ENCODE data around the gene RUBCNL.
A peak's percentile ranks its signal among the peaks of the same experiment; 100 is the strongest.
"Not testable (repeated sequence)": the region's sequence is repeated elsewhere in the genome, so short reads cannot be mapped to it uniquely, and the experiment has no call there.

The RUBCNL gene, protein sequence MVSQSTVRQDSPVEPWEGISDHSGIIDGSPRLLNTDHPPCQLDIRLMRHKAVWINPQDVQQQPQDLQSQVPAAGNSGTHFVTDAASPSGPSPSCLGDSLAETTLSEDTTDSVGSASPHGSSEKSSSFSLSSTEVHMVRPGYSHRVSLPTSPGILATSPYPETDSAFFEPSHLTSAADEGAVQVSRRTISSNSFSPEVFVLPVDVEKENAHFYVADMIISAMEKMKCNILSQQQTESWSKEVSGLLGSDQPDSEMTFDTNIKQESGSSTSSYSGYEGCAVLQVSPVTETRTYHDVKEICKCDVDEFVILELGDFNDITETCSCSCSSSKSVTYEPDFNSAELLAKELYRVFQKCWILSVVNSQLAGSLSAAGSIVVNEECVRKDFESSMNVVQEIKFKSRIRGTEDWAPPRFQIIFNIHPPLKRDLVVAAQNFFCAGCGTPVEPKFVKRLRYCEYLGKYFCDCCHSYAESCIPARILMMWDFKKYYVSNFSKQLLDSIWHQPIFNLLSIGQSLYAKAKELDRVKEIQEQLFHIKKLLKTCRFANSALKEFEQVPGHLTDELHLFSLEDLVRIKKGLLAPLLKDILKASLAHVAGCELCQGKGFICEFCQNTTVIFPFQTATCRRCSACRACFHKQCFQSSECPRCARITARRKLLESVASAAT

DNA sequence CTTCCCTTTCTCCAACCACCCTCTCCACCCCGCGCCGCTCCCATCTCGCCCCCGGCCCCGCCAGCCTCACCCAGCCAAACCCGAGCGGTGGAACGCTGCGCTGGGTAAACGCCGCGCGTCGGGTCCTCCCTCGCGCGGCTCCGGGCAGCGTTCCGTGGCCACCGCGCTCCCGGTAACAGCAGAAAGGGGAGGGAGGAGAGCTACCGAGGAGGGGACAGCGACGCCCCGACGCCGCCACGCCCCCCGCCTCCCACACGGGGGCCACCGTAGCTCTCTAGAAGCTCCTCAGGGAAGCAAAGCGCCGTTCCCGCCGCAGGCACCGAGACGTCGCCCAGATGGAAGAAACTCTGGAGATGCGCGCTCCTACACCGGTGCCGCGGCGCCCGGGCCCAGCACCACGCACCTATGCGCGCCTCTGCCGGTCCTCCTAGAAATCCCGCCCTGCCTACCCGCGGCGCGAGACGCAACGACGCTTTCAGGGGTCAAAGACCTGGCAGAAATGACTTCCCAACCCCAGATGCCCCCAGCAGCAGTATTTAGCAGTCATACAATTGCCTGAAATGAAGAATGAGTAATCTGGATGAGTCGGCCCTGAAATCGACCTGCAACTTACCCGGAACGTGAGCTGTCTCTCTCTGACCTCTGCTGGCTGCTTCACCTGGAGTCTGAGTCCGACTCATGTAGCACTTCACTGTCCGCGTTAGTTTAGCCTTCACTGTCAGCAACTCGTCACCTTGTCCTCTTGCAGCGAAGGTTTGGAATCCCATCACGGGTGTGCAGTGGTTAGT lies at the start of gene RUBCNL:
RUBCNL (minus strand) TSS at position 189 of the 788 bp plus-strand sequence. CDS start 14,777 bp downstream, outside the sequence.
- DNase-seq (ENCODE audit: low spot score) = peak; percentile 31

GRCh38 chr13:46429558-46429957 lies 42.5 kb upstream of the RUBCNL start:
- not testable (repeated sequence) for DNase-seq (ENCODE audit: low spot score)

DNA sequence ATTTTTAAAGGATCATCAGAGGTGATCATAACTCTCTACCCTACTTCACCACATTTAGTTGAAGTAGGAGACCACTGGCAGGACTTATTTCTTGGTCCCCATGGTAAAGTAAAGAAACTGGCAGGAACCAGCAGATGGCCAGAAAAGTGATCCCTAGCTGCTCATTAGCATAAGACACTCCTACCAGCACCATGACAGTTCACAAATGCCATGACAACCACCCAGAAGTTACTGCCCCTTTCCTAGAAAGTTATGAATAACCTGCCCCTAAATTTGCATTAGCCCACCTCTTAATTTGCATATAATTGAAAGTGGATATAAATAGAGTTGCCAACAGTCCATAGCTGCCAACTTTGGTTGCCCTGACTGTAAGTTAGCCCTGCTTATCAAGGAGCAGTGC lies 18.4 kb upstream of the RUBCNL start:
- DNase-seq (ENCODE audit: low spot score) = no peak

GRCh38 chr13:46404733-46405100 lies 17.7 kb upstream of the RUBCNL start:
- DNase-seq (ENCODE audit: low spot score) = no peak

DNA sequence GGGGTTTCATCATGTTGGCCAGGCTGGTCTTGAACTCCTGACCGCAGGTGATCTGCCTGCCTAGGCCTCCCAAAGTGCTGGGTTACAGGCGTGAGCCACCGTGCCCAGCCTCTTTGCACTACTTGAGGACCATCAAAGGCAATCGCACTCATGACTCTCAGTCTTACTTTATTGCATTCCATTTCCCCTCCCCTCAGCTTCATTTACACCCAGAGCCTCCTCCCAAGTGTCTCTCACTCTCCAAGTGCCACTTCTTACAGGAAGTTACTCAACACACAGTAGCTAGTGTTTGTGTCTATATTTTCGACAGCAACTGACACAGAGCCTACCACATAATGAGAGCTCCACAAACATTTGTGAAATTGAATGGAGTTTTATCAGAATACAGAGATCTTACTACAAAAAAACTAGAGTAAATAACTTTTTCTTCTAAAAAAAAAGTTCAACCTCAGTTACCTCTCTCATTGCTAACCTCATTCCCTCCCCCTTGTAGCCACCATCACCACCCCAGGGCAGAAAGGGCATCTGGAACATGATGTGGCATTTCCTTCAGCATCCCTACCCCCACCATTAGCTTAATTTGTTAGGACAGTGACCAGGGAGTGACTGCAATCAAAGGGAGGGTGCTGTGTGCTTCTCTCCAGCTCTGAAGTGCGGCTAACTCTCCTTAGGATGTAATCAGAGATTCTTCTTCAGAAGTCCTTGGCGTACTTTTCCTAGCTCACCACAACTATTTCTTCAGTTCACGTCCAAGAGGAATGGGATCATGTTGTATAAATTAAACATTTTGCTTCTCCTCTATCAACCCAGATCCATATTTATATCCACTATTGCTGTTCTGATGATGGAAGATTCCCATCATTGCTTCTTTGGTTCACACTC lies 17.0 kb upstream of the RUBCNL start:
- DNase-seq (ENCODE audit: low spot score) = peak; percentile 69

- no peak for DNase-seq (ENCODE audit: low spot score)
These were observed 15.1 kb upstream of the RUBCNL start for GRCh38 chr13:46402178-46402577.

GRCh38 chr13:46401432-46401831 lies 14.4 kb upstream of the RUBCNL start:
- no peak for DNase-seq (ENCODE audit: low spot score)

DNA sequence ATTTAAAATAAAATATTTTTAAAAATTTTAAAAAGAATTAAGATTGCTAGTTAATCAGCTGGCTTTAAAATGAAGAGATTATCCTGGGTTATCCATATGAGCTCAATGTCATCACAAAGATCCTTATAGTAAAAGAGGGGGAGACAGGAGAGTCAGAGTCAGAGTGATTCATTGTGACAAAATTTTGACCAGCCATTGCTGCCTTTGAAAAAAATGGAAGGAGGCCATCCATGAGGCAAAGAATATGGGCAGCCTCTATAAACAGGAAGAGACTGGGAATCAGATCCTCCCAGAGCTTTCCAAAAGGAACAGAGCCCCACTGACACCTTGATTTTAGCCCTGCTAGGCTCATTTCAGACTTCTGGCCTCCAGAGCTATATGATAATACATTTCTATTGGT lies 9.3 kb upstream of the RUBCNL start:
- DNase-seq (ENCODE audit: low spot score) = no peak

GRCh38 chr13:46392967-46393366 lies 5.9 kb upstream of the RUBCNL start:
- no peak for DNase-seq (ENCODE audit: low spot score)

DNA sequence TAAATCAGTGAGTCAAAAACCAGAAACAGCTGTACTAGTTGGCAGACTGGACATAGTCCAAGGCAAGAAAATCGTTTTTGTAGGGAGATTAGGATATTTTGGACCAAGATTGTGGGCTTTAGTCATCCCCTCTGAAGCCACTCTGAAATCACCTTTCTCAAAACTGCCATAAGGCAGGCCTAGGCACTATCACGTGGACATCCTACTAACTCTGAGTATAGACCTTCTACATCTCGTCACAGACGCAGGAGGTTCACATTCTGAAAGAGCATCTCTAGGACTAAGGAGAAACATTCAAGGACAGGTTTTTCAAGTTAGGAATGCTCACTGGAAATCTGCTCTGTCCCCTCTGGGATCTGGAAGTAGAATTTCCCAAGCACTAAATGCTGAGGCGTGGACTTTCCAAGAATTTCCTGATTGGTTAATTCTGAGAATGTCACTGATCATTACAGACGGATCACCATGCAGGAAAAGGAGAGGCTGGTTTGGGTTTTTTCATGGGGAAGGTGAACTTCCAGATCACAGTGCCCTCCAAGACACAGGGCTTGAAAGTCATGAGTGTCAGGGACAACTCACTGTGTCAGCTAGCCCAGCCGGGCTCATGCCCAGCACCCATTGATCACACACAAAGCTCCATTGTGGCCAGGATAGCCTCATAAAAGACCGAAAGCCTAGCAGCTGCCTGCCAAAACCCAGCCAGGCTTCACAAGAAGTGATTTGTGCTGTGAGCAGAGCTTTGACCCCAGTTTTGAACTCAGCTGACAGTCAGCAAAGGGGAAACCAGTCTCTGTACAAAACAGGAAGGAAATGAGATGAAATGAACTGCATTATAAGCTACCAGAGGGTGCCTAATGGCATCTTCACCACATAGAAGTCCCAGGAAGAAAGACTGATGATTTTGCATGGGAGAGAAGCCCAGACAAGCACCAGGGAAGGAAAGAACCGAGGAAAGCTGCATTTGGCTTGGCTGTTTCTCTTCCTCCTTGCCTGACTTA lies 2.7 kb upstream of the RUBCNL start:
- peak; percentile 99 for DNase-seq (ENCODE audit: low spot score)

- DNase-seq (ENCODE audit: low spot score) = no peak
These were observed 1.8 kb upstream of the RUBCNL start for GRCh38 chr13:46388846-46389245.

DNA sequence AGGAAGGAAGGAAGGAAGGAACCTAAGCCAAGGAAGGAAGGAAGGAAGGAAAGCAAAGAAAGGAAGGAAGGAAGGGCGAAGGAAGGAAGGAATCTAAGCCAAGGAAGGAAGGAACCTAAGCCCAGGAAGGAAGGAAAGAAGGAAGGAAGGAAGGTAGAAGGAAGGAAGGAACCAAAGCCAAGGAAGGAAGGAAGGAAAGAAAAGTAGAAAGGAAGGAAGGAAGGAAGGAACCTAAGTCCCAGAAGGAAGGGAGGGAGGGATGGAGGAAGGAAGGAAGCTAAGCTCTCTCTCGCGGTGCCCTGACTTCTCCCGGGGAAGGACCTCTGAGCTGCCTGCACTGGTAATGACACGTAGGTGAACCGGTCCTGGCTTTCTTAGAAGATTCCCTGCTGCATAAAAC lies 1.3 kb upstream of the RUBCNL start:
- no peak for DNase-seq (ENCODE audit: low spot score)

DNA sequence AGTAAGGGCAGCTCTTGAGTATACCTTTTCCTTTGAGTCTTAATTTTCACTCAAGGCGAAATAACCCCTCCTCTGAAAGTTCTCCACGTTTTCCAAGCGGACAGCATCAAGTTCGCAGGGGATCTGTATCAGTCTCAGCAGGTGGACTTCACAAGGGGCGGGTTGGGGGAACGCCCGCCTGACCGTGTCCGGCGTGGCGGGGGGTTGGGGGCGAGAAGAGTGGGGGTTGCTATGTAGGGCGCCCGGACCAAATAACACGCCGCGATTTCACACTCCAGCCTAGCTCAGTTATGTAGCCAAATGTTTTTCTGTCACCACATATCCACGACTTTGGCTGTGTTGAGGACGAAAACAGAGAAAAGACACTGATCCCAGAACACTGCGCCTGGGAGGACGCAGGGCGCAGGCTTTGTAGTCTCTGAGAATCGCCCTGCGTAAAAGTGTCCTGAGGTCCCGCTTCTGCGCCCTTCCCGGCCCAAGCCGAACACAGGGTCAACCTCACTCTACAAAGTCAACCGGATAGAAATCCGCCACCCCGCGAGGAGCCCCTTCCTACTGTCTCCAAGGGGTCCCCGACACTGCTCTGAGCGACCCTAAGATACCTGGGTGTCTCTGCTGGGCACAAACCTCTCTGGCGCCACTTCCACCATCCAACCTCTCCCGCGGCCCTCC lies 524 bp downstream of the RUBCNL start:
- no peak for DNase-seq (ENCODE audit: low spot score)

DNA sequence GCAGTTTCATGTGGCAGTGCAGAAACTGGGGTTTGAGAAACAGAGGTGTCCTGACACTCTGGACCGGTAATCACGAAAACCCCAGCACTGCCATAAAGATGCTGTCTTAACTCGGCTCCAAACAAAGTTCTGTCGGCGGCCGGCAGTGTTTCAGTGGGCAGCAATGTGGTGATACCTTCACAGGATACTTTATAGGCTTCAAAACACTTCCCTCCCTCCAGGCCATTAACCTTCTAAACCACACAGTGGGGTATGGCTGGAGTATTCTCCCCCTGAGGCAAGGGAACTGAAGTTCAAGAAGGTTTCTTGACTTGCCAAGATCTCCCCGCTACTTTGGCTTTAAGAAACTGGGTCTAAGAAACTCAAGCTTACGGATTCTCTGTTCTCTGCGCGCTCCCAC lies 1.1 kb downstream of the RUBCNL start:
- DNase-seq (ENCODE audit: low spot score) = peak; percentile 26

GRCh38 chr13:46383383-46383782 lies 3.7 kb downstream of the RUBCNL start:
- DNase-seq (ENCODE audit: low spot score) = no peak

DNA sequence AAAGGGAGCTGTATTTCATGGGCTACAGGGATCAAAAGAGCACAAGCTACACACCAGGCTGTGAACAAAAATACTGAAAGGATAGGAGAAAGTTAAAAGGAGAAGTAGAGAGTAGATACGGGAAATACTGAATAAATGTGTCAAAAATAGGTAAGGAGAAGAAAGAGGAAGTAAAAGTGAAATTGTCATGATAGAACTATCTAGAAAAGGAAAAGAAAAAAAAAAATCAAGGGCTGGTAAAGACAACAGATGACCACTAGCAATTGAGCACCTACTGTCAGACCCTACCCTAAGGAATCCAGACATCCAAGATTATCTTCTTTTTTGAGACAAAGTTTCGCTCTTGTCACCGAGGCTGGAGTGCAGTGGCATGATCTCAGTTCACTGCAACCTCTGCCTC lies 4.8 kb downstream of the RUBCNL start:
- peak; percentile 68 for DNase-seq (ENCODE audit: low spot score)

DNA sequence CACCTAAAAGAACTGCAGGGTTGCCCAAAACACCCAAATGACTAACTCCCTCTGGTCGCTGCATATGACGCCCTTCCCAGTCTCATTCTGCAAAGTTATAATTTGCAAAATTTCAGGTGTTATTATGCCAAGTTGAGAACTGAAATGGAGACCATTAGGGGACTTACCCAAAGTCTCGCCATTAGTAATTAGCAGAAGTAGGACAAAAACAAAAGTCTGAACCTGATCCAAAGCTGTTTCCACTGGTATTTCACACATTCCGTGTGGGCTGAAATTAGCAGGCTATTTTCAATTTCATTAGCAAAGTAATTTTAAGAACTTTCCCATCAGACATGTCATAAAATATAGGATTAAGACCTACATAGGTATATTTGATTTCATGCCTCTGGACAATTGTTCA lies 6.8 kb downstream of the RUBCNL start:
- DNase-seq (ENCODE audit: low spot score) = no peak

DNA sequence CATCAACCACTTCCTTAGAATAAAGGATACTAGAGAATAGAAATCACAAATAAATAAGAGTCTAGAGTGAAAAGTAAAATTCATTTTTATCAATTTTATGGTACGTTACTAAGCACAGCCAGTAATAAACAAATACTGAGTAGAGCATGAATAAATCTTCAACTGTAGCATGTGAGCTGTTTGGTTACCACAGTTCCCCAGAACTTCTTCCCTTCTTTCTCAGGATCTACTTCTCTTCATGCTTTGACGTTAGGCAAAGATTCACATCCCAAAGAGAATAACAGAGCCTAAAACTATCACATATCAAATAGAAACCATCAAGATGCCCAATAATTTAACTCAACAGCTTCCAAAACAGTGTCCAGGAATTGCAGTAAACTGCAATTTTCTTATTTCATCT lies 7.4 kb downstream of the RUBCNL start:
- DNase-seq (ENCODE audit: low spot score) = peak; percentile 26

GRCh38 chr13:46378411-46378810 lies 8.6 kb downstream of the RUBCNL start:
- no peak for DNase-seq (ENCODE audit: low spot score)

GRCh38 chr13:46377554-46377953 lies 9.5 kb downstream of the RUBCNL start:
- no peak for DNase-seq (ENCODE audit: low spot score)
